Stomach (tissue), 19 donors: Measurements from ENCODE around the gene SEC61G. TPM values are rescaled to one million over a fixed set of nuclear protein-coding genes. Genes with fewer than 3 reads are reported as not detected.
A peak's percentile ranks its signal among the peaks of the same experiment; 100 is the strongest.

Experiments
- DNase-seq, 2 donors: peaks; one replicate each; pipeline versions ENCODE4 v3.0.0 to v3.0.0-alpha.2; 2013 to 2019
- H3K27ac ChIP-seq, 5 donors: fragments of 200-600 bp in 4 of 5; sonication (generic) in 4 of 5; one replicate each; pipeline ENCODE4 v1.5.1; 2013 to 2019; ENCODE audit warnings: mild to moderate bottlenecking in 1 of 5, moderate library complexity in 1 of 5
- H3K27me3 ChIP-seq, 3 donors: fragments of 200-600 bp; sonication (generic); one replicate each; pipeline ENCODE4 v1.5.1; 2017 to 2019; ENCODE audit warnings: mixed run types in 1 of 3
- H3K36me3 ChIP-seq, 4 donors: fragments of 200-600 bp; sonication (generic); 1 replicate in 3 of 4; 2 replicates in 1 of 4; pipeline ENCODE4 v1.5.1; 2016 to 2019
- H3K4me1 ChIP-seq, 4 donors: fragments of 200-600 bp; sonication (generic); one replicate each; pipeline ENCODE4 v1.5.1; 2016 to 2019
- H3K4me3 ChIP-seq, 4 donors: fragments of 200-600 bp; sonication (generic) in 3 of 4; one replicate each; pipeline ENCODE4 v1.5.1; 2016 to 2019; ENCODE audit warnings: mild to moderate bottlenecking in 1 of 4
- H3K9me3 ChIP-seq, 4 donors: fragments of 200-600 bp; sonication (generic); one replicate each; pipeline ENCODE4 v1.5.1; 2016 to 2019
- EP300 ChIP-seq: sonication (generic); formaldehyde crosslinking; IDR thresholded peaks from one replicate; pipeline ENCODE4 v1.6.1; 2017; ENCODE audit warnings: antibody characterized with exemption
- POLR2A ChIP-seq, 4 donors: fragments of 450-650 bp; IDR thresholded peaks; one replicate each; pipeline ENCODE4 v1.6.1; 2016; ENCODE audit warnings: antibody characterized with exemption in 4 of 4, control low read depth in 2 of 4, mild to moderate bottlenecking in 1 of 4, moderate library complexity in 1 of 4
- POLR2AphosphoS5 ChIP-seq, 3 donors: sonication (generic); formaldehyde crosslinking; IDR thresholded peaks; one replicate each; pipeline ENCODE4 v1.6.1; 2016; ENCODE audit warnings: antibody characterized with exemption in 3 of 3
- WGBS, 5 donors: extraction: QIAGEN DNeasy Blood & Tissue Kit in 3 of 5; methylation state at CpG; one replicate each; pipeline versions ENCODE4 v1.1.5 to v1.1.7; 2013 to 2018; 5-methylcytosine and 5-hydroxymethylcytosine counted together
- intact Hi-C: fragments of 100-400 bp; cut with DNase I; formaldehyde crosslinking; loops from one replicate; pipeline ENCODE4 v1.15.1; 2023; ENCODE audit warnings: low total_unique reads
- long read RNA-seq, 10 donors: transcript quantifications; one replicate each; lab custom pipeline, GENCODE V29; 2026
- polyA plus RNA-seq, 3 donors: library from polyadenylated mRNA; stranded (reverse); fragments of 200-250 nt; gene quantifications; one replicate each; pipeline ENCODE4 v1.2.3, GENCODE V29; 2013
- total RNA-seq, 5 donors: library from RNA; depleted of rRNA; stranded (reverse); fragments of >200 nt; gene quantifications; one replicate each; pipeline versions ENCODE4 v1.1.0 to v1.2.3, GENCODE V29; 2014 to 2016
- TF ChIP-seq, protein P1 (sequence below), 7 experiments: fragments of 450-650 bp in 4 of 7; fragments of 200-600 bp in 3 of 7; sonication (generic) in 3 of 7; IDR thresholded peaks; one replicate each; pipeline ENCODE4 v1.5.1; 2016 to 2019; ENCODE audit warnings: antibody characterized with exemption in 7 of 7, control low read depth in 2 of 7, mild to moderate bottlenecking in 1 of 7
- donor health status: healthy with polysubstance abuse.
- donor health status: Bipolar disorder and iron deficiency.
- donor health status: healthy.

Gene SEC61G
- total RNA-seq, result 100 to 1,000 TPM in 1 of 5 donors, 10 to 100 TPM in 3, under 1 TPM in 1; 0.87 to 204 (median 53.1) TPM
- 100 to 1,000 TPM; 330 to 488 (median 449) TPM for polyA plus RNA-seq
- long read RNA-seq, donor 1, transcript SEC61G-201 (4 exons, 462 nt), result major isoform, 32 of 41 reads
- long read RNA-seq, donor 1, partial matches to known transcripts, result 5 of 41 reads
- long read RNA-seq, donor 1, other reads (novel, unspliced or antisense), result 0 of 41 reads
- long read RNA-seq, donor 2, transcript SEC61G-201 (4 exons, 462 nt), result major isoform, 30 of 38 reads
- long read RNA-seq, donor 2, partial matches to known transcripts, result 5 of 38 reads
- long read RNA-seq, donor 2, other reads (novel, unspliced or antisense), result 0 of 38 reads
- long read RNA-seq, donor 3, transcript SEC61G-202 (4 exons, 459 nt), result minor isoform, 6 of 51 reads
- long read RNA-seq, donor 3, transcript SEC61G-201 (4 exons, 462 nt), result major isoform, 45 of 51 reads
- long read RNA-seq, donor 3, partial matches to known transcripts, result 0 of 51 reads
- long read RNA-seq, donor 3, other reads (novel, unspliced or antisense), result 0 of 51 reads
- long read RNA-seq, donor 4, transcript SEC61G-201 (4 exons, 462 nt), result major isoform, 7 of 9 reads
- long read RNA-seq, donor 4, partial matches to known transcripts, result 0 of 9 reads
- long read RNA-seq, donor 4, other reads (novel, unspliced or antisense), result 0 of 9 reads
- long read RNA-seq, donor 5, transcript SEC61G-201 (4 exons, 462 nt), result major isoform, 79 of 100 reads
- long read RNA-seq, donor 5, transcript SEC61G-202 (4 exons, 459 nt), result minor isoform, 11 of 100 reads
- long read RNA-seq, donor 5, partial matches to known transcripts, result 10 of 100 reads
- long read RNA-seq, donor 5, other reads (novel, unspliced or antisense), result 0 of 100 reads
- long read RNA-seq, donor 6, transcript SEC61G-202 (4 exons, 459 nt), result minor isoform, 14 of 157 reads
- long read RNA-seq, donor 6, transcript SEC61G-201 (4 exons, 462 nt), result major isoform, 118 of 157 reads
- long read RNA-seq, donor 6, partial matches to known transcripts, result 20 of 157 reads
- long read RNA-seq, donor 6, other reads (novel, unspliced or antisense), result 0 of 157 reads
- long read RNA-seq, donor 7, transcript SEC61G-201 (4 exons, 462 nt), result major isoform, 94 of 129 reads
- long read RNA-seq, donor 7, transcript SEC61G-202 (4 exons, 459 nt), result minor isoform, 13 of 129 reads
- long read RNA-seq, donor 7, partial matches to known transcripts, result 20 of 129 reads
- long read RNA-seq, donor 7, other reads (novel, unspliced or antisense), result 0 of 129 reads
- long read RNA-seq, donor 8, transcript SEC61G-201 (4 exons, 462 nt), result major isoform, 86 of 112 reads
- long read RNA-seq, donor 8, transcript SEC61G-202 (4 exons, 459 nt), result minor isoform, 6 of 112 reads
- long read RNA-seq, donor 8, partial matches to known transcripts, result 16 of 112 reads
- long read RNA-seq, donor 8, other reads (novel, unspliced or antisense), result 0 of 112 reads
- long read RNA-seq, donor 9, transcript SEC61G-202 (4 exons, 459 nt), result minor isoform, 11 of 175 reads
- long read RNA-seq, donor 9, transcript SEC61G-201 (4 exons, 462 nt), result major isoform, 116 of 175 reads
- long read RNA-seq, donor 9, partial matches to known transcripts, result 44 of 175 reads
- long read RNA-seq, donor 9, other reads (novel, unspliced or antisense), result 0 of 175 reads
- long read RNA-seq, donor 10, transcript SEC61G-201 (4 exons, 462 nt), result major isoform, 26 of 29 reads
- long read RNA-seq, donor 10, partial matches to known transcripts, result 0 of 29 reads
- long read RNA-seq, donor 10, other reads (novel, unspliced or antisense), result 0 of 29 reads

GRCh38 chr7:54758702-54759592 is at the start of gene SEC61G:
Gene SEC61G (minus strand): TSS chr7:54759211. CDS start chr7:54757588, 1,623 bp downstream.
- intact Hi-C loops, result no loop called here
- peak within 1 kb of the TSS; percentile 89 to 94 (median 92) for H3K27ac ChIP-seq
- TF ChIP-seq, protein P1, sequence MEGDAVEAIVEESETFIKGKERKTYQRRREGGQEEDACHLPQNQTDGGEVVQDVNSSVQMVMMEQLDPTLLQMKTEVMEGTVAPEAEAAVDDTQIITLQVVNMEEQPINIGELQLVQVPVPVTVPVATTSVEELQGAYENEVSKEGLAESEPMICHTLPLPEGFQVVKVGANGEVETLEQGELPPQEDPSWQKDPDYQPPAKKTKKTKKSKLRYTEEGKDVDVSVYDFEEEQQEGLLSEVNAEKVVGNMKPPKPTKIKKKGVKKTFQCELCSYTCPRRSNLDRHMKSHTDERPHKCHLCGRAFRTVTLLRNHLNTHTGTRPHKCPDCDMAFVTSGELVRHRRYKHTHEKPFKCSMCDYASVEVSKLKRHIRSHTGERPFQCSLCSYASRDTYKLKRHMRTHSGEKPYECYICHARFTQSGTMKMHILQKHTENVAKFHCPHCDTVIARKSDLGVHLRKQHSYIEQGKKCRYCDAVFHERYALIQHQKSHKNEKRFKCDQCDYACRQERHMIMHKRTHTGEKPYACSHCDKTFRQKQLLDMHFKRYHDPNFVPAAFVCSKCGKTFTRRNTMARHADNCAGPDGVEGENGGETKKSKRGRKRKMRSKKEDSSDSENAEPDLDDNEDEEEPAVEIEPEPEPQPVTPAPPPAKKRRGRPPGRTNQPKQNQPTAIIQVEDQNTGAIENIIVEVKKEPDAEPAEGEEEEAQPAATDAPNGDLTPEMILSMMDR (IDR thresholded peaks at IDR 0.05), result no peak
- TF ChIP-seq POLR2AphosphoS5 (IDR thresholded peaks at IDR 0.05) (peak; percentile 92 to 99 (median 98)), EP300 (no peak), POLR2A (IDR thresholded peaks at IDR 0.05) (peak in 1 of 4 donors; percentile 86)
- H3K9me3 ChIP-seq, result no peaks in the 10 kb centered on the region
- peaks cover 0 to 19% (median 18%) of the 10 kb centered on the region in 4 donors for H3K36me3 ChIP-seq
- no peaks in the 10 kb centered on the region for H3K27me3 ChIP-seq
- 0 to 1% (median 0%) methylated on average over 40 to 72 of the region's 72 CpGs for WGBS, 5 donors
- H3K4me3 ChIP-seq, result peak within 1 kb of the TSS; percentile 80 to 95 (median 92)
- peak; percentile 98 to 99 for DNase-seq
- peaks cover 5 to 47% (median 27%) of the 10 kb centered on the region in 4 donors for H3K4me1 ChIP-seq

DNA sequence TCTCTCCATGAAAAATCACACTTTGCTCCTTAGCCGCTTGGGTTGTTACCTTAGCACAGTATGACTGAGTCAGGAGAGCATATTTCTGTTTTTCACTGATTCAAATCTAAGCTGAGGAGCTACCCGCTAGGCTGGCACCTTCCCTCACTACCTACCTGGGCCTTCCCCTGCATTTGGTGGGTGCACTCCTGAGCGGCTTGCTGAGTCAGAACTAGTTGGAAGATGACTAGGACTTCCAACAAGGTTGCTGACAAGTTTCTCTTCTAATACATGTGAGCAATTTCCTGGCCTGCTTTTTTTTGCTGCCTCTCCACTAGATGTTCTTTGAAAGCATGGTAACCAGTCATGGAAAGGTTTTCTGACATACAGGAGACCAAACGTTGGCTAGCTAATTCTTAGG is 43.8 kb upstream of the SEC61G start:
- no peaks in the 10 kb centered on the region for H3K4me1 ChIP-seq
- intact Hi-C loops, result no loop called here
- no peaks in the 10 kb centered on the region for H3K27me3 ChIP-seq
- no peaks in the 10 kb centered on the region for H3K36me3 ChIP-seq
- no peak for DNase-seq
- no peaks in the 10 kb centered on the region for H3K9me3 ChIP-seq
- no peak overlapping the region for H3K4me3 ChIP-seq
- H3K27ac ChIP-seq, result no peak overlapping the region
- WGBS, 5 donors, result 52 to 73% (median 63%) methylated on average over 4 of the region's 4 CpGs
- TF ChIP-seq POLR2AphosphoS5 (IDR thresholded peaks at IDR 0.05) (no peak), POLR2A (IDR thresholded peaks at IDR 0.05) (no peak), EP300 (no peak)
- TF ChIP-seq, protein P1 (IDR thresholded peaks at IDR 0.05), result no peak

DNA sequence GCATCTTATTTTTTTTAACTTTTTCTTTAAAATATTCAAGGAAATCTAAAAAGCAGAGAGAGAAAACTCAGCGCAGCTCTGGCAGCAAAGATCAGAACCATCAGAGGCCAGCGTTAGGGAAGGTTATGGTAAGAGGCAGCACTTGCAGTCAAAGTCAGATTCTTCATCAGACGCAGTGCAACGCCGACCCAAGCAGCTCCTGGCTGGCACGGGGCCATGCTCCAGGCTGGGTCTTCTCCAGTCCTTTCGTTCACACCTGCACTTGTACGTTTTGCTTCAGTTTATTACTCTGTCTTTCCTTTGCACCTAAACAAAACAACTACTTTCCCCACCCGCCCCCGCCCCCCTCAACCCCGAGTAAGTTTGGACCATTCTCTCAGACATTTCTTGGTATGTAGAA is 43.1 kb upstream of the SEC61G start:
- 53 to 75% (median 66%) methylated on average over 11 of the region's 11 CpGs for WGBS, 5 donors
- intact Hi-C loops, result no loop called here
- peak in 1 of 2 donors; percentile 29 for DNase-seq

More for the DNA sequence above, 43.1 kb upstream of the SEC61G start:
- TF ChIP-seq EP300, result no peak
- TF ChIP-seq, protein P1 (IDR thresholded peaks at IDR 0.05), result no peak
- TF ChIP-seq POLR2AphosphoS5 (IDR thresholded peaks at IDR 0.05), result no peak
- no peak for TF ChIP-seq POLR2A (IDR thresholded peaks at IDR 0.05)
- Histone ChIP-seq H3K9me3 (no peaks in the 10 kb centered on the region), H3K27ac (no peak overlapping the region), H3K4me3 (no peak overlapping the region), H3K27me3 (no peaks in the 10 kb centered on the region), H3K4me1 (no peaks in the 10 kb centered on the region), H3K36me3 (no peaks in the 10 kb centered on the region)
